Stimulated activated CD4-positive, alpha-beta T cell treated with anti-CD3 and anti-CD28 coated beads, Interleukin-12 subunit alpha, Interleukin-12 subunit beta, amount 100 ng/mL, for 24 hours (primary cell): ENCODE data around the gene MYO1B.

ENCODE experiments used
- DNase-seq, 2 experiments: peaks; one replicate each; pipeline ENCODE4 v3.0.0-alpha.2; 2020; ENCODE audit warnings: low read depth in 2 of 2

MYO1B gene

DNA sequence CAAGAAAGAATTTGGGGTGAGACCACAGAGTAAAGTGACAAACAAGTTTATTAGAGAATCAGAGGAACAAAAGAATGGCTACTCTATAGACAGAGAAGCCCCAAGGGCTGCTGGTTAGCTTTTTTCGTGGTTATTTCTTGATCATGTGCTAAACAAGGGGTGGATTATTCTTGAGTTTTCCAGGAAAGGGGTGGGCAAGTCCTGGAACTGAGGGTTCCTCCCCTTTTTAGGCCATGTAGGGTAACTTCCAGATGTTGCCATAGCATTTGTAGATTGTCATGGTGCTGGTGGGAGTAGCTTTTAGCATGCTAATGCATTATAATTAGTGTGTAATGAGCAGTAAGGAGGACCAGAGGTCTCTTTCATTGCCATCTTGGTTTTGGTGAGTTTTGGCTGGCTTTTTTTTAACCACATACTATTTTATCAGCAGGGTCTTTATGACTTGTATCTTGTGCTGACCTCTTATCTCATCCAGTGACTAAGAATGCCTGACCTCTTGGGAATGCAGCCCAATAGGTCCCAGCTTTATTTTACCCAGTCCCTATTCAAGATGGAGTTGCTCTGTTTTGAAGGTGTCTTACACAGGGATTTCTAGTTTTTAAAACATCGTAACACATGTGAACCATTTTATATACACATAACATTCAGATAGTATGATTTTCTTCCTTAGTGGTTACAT, 77.8 kb downstream of the MYO1B start:
- no peak for DNase-seq

DNA sequence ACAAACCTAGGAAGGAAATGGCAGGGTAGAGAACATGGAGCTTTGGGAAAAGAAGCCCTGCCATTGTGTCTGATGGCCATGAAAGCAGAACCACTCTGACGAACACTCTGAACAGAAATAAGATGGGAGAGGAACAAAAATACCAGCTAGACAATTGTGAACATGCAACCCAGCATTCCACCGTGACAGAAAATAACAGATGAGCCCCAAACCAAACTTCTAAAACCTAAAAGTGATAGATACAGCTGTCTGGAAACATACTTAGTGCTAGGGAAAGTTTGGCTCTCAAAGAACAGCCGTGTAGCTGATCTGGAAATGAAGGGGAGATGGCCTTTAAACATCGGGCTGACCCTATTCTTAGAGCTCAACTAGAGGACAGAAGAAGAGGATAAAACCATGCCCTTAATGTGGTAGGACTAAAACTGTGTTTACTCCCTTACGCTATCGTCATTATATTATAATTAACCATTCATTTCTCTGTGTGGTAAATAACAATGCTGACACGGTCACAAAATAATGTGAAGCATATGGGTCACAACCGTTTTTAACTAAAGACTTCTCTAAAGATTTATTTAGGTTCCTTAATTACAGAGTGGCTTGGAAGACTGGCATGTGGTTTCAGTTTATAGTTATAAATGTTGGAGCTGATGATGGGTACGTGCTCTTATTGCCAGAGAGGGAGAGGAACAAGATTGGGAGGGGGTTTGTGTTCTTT, 80.6 kb downstream of the MYO1B start:
- DNase-seq, result no peak

- DNase-seq, result no peak
Measured at GRCh38 chr2:191327484-191327883, 82.3 kb downstream of the MYO1B start.

GRCh38 chr2:191328150-191328809, 83.1 kb downstream of the MYO1B start:
- DNase-seq, result no peak

DNA sequence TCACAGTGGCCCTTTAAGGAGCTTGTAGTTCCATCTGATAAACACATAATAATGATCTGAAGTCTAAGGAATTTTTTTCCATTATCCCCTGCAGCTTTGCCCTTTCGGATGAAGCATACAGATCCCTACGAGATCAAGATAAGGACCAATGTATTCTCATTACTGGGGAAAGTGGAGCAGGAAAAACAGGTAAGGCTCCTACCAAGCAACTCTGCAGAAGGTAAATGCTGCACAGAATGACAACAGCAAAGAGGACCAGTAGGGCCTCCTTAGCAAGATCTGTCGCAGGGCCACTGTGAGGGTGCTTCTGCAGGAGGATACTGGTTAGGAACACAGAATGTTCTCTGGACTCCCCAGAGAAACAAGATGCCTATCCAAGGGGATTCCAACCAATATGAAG, 84.6 kb downstream of the MYO1B start:
- DNase-seq, result no peak

- DNase-seq, result no peak
Measured at GRCh38 chr2:191333911-191334357, 88.7 kb downstream of the MYO1B start.

DNA sequence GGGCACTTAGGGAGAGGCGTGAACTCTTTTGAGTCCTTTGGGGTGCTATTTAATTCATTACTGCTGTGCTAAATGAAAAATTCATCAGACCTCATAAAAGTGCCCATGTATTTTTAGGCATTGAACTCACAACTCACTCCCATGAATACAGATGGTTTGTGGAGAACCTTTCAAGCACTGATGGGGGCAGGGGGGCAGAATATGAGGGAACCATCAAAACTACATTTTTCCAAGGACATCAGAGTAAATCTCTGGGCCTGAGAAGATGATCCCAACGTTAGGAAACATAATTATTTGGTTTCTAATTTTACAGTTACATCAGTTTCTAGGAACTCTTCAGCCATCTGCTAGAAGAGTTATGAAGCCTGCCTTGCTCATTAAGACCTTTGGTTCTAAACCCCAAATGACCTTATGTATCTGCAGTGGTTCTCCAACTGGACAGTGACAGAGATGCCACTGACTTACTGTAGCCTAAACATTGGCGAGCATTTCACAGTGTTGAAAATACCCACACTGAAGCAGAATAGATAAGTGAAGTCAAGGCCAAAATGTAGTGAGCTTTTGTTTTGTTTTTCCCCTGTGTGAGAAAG, 90.8 kb downstream of the MYO1B start:
- no peak for DNase-seq

DNA sequence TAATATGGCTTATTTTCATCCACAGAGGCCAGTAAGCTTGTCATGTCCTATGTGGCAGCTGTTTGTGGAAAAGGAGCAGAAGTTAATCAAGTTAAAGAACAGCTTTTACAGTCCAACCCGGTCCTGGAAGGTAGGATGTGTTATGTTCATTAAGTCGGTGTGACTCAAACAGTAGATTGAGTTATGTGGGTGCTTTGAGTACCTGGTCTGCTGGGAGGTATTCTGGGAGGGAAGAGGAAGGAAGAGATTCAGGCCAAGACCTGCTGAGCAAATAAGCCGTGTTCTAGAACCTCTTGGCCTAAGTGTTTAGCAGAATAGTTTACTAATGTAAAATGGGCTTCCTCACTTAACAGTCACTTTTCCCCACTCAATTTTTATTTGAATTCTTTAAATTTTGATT, 96.2 kb downstream of the MYO1B start:
- DNase-seq, result no peak

GRCh38 chr2:191343796-191344338, 98.7 kb downstream of the MYO1B start:
- DNase-seq, result no peak

DNA sequence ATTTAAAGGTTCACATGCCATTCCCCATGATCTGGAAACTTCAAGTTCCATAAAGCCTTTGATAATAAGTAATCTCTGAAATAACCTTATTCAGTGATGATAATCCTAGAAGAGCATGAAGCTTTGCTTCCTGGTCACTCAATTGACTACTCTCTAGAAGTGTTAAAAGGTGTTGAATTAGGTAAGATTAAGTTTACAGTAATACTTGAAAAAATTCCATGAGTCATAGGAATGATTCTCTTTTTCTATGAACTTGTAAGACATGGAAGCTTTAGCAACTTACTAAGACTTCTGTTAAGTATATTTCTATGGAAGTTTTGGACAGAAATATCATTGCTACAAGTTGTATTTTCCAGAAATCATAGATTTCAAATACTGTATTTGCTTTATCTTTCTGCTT, 100.6 kb downstream of the MYO1B start:
- DNase-seq, result no peak

DNA sequence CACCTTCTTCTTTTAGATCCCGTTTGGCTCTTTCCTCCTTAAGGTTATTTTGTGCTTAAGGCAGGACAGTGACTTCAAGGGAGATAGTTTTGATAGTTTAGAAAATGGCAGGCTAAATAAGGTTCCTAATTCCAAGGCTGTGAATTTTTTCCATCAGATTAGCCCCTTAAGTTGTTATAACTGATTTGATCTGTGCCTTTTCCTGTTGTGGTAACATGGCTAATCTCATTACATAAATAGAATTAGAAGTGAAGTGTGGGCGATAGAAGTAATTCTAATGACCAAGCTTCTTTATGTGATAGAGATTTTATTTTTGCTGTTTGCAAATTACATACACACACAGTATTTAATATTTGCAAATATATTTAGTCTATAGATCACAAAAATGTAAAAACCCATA, 102.0 kb downstream of the MYO1B start:
- DNase-seq, result no peak

DNA sequence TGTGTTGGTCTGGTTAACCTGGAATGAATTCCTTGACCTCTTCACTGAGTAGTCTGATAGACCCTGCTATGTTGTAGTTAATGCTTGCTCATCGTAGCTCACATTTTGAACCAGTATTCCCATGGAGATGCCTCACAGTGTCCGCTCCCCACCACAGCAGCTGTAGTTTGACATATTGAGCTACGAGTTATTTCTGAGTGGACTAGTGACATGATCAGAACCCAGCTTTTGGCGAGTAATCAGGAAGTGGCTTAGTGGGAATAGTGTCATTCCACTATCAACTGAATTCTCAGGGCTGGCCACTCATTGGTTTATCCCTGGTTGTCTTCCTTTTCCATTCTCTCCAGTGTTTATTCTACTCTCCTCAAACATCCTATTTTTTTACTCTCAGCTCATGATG, 102.7 kb downstream of the MYO1B start:
- no peak for DNase-seq

- DNase-seq, result no peak
Measured at GRCh38 chr2:191349990-191350389, 104.8 kb downstream of the MYO1B start.

DNA sequence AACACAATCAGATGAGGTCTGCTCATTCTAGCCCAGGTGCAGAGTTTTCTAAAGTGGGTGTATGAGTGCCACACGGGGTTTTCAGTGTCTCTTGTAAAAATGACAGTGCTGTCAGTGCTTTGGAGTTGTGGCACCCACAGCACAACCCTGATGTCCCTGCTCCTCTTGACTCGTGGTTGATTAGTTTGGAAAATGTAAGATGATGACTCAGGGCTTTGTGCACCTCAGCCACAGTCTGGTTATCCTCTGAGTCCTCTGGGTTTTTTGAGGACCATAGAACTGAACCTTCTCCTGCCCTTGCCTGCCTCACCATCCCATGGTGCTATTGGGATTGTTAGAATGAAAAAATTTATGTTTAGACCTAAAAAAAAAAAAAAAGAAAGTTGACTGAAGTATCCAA, 105.6 kb downstream of the MYO1B start:
- DNase-seq, result no peak

DNA sequence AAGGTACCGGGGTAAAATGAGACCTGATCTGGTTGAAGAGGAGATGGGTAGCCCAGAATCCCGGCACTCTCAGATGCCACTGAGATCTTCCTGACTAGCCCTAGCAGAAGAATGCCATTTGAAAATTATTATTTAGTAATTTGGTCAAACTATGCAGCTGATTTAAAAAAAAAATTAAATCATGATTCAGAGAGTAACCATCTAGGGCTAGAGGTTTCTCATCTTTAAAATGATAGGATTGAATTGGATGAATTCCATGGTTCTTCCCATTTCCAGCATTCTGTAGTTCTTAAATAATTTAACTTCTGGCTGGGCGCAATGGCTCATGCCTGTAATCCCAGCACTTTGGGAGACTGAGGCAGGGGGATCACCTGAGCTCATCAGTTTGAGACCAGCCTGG, 106.1 kb downstream of the MYO1B start:
- DNase-seq, result no peak

- no peak for DNase-seq
Measured at GRCh38 chr2:191351921-191352320, 106.7 kb downstream of the MYO1B start.

GRCh38 chr2:191352536-191352935, 107.3 kb downstream of the MYO1B start:
- DNase-seq, result no peak

DNA sequence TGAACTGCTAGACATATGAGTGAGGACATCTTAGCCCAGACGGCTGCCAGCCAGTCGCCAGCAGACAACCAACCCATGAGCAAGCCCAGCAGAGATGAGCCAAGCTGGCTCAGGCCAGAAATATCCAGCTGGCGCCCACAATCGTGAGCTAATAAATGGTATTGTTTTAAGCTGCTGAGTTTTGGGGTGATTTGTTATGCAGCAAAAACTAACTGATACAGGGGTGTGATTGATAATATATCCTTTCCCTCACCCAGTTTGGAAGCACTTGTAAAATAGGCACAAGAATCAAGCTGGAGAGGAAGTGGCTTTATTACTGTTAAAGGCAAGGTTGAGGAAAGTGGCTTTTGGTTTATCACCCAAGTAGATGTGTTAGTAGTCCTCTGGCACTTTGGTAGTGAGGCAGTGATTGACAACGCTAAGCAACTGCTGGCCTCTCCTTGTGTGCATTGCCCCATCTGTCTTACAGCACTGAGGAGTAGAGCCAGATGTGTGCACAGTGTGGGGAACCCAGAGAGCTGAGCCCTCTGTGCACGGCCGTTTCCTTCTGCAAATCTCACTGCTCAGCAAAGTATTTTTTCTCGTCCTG, 110.1 kb downstream of the MYO1B start:
- no peak for DNase-seq

DNA sequence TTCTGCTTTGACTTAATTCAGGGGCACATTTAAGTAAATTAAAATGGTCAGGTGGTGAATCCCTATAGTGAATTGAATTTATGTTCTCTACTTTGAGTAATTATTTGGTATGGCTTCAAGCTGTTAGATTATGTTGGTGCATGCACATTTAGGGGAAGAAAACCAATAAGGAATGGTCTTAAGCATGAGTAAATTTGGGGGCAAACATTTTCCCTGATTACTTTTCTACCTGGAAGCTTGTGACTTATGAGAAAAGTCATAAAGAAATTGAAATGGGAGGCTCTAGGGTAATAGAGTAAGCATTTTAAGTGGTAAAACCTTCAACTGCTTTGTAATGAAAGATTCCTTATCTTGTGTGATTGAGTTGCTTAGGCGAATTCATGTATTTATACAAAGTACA, 112.5 kb downstream of the MYO1B start:
- DNase-seq, result no peak

DNA sequence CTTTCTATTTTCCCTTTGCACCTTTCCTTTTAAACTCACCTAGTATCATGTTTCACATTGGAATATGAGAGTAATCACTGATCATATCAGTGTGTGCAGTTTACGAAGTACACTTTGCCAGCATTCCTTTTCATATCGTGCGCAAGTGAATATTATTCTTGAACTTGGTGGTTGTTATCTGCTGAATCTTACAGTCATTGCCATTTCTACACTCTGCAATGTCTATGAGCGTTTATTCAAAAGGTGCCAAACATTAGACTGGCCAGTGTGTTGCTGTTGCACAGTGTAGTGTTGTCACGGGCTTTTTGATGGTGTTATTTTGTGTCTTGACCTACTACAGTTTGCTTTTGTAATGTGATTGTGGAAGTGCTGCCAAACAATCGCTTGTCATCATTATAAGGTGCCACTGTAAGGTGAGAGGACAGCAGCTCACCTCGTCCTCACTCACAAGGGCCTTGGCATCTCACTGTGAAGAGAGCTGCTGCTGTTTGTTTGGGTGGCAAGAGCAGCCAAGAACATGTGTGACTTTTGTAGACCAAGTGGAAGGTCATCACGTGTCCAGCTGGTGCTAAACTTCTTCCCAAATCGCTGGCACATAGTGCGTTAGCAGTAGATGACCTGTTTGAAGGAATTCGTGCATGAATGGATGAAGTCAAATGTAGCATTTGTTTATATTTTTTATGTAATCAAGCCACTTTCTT, 113.3 kb downstream of the MYO1B start:
- DNase-seq, result no peak

- DNase-seq, result no peak
Measured at GRCh38 chr2:191359133-191359532, 113.9 kb downstream of the MYO1B start.
